SU-DHL-6 (cell line): ENCODE data around the gene ZNF213.

ENCODE experiments used
- H2AFZ ChIP-seq: fragments of 200-600 bp; sonication (generic); 2 replicates; pipeline ENCODE4 v1.6.1; 2014; ENCODE audit warnings: low read depth, mild to moderate bottlenecking, moderate library complexity, mixed read lengths, antibody characterized with exemption, low read length; ENCODE audit not compliant: severe bottlenecking
- H3F3A ChIP-seq: fragments of 200-600 bp; shearing (Covaris generic); 2 replicates; pipeline ENCODE4 v1.6.0; 2016; ENCODE audit warnings: antibody characterized with exemption, mild to moderate bottlenecking; ENCODE audit not compliant: insufficient read depth
- H3K27ac ChIP-seq: fragments of 200-600 bp; sonication (generic); 2 replicates; pipeline ENCODE4 v1.5.1; 2016; ENCODE audit warnings: low read depth, mild to moderate bottlenecking, low read length, moderate library complexity, mixed read lengths
- H3K27me3 ChIP-seq: fragments of 200-600 bp; sonication (generic), shearing (Covaris generic); 2 replicates; pipeline ENCODE4 v1.6.0; 2014; ENCODE audit warnings: mild to moderate bottlenecking, low read length
- H3K36me3 ChIP-seq: fragments of 200-600 bp; sonication (generic); 2 replicates; pipeline ENCODE4 v1.6.1; 2014; ENCODE audit warnings: mild to moderate bottlenecking, low read length, mixed read lengths
- H3K4me2 ChIP-seq: fragments of 300-600, 200-600 bp; shearing (Covaris generic), sonication (generic); 2 replicates; pipeline ENCODE4 v1.6.0; 2014; ENCODE audit warnings: low read length, low read depth, mild to moderate bottlenecking; ENCODE audit not compliant: poor library complexity, severe bottlenecking
- H3K4me3 ChIP-seq: fragments of 200-600 bp; sonication (generic); 2 replicates; pipeline ENCODE4 v1.5.1; 2014; ENCODE audit warnings: antibody characterized with exemption, low read length, mild to moderate bottlenecking, mixed read lengths; ENCODE audit not compliant: insufficient read depth, poor library complexity, severe bottlenecking
- H3K79me2 ChIP-seq: fragments of 200-600 bp; sonication (generic); 2 replicates; pipeline ENCODE4 v1.6.1; 2014; ENCODE audit warnings: mild to moderate bottlenecking, low read length, moderate library complexity; ENCODE audit not compliant: insufficient read depth
- H3K9ac ChIP-seq: fragments of 200-600 bp; sonication (generic); 2 replicates; pipeline ENCODE4 v1.7.0; 2014; ENCODE audit warnings: mild to moderate bottlenecking, low read length
- H3K9me2 ChIP-seq: fragments of 200-600 bp; sonication (generic); replicated peaks from 2 replicates; pipeline ENCODE4 v1.6.1; 2014; ENCODE audit warnings: low read length; ENCODE audit not compliant: insufficient read depth
- H3K9me3 ChIP-seq: fragments of 200-600 bp; sonication (generic); 2 replicates; pipeline ENCODE4 v1.6.1; 2014; ENCODE audit warnings: low read length, mixed read lengths; ENCODE audit not compliant: insufficient read depth
- H4K20me1 ChIP-seq: fragments of 200-600 bp; sonication (generic); 2 replicates; pipeline ENCODE4 v1.6.1; 2014; ENCODE audit warnings: low read depth, mild to moderate bottlenecking, antibody characterized with exemption, low read length, moderate library complexity, mixed read lengths
- EZH2phosphoT487 ChIP-seq: fragments of 200-600 bp; sonication (generic), shearing (Covaris generic); conservative IDR thresholded peaks from 2 replicates; pipeline ENCODE4 v1.6.1; 2018; ENCODE audit warnings: mild to moderate bottlenecking, antibody characterized with exemption, low read length, moderate library complexity, mixed read lengths
- TF ChIP-seq, protein P1 (sequence below): fragments of 200-600 bp; sonication (generic); IDR thresholded peaks from one replicate; pipeline ENCODE4 v1.5.1; 2017; ENCODE audit warnings: antibody characterized with exemption, mild to moderate bottlenecking, low read length, moderate library complexity; ENCODE audit not compliant: insufficient read depth, poor library complexity, severe bottlenecking

Gene ZNF213

DNA sequence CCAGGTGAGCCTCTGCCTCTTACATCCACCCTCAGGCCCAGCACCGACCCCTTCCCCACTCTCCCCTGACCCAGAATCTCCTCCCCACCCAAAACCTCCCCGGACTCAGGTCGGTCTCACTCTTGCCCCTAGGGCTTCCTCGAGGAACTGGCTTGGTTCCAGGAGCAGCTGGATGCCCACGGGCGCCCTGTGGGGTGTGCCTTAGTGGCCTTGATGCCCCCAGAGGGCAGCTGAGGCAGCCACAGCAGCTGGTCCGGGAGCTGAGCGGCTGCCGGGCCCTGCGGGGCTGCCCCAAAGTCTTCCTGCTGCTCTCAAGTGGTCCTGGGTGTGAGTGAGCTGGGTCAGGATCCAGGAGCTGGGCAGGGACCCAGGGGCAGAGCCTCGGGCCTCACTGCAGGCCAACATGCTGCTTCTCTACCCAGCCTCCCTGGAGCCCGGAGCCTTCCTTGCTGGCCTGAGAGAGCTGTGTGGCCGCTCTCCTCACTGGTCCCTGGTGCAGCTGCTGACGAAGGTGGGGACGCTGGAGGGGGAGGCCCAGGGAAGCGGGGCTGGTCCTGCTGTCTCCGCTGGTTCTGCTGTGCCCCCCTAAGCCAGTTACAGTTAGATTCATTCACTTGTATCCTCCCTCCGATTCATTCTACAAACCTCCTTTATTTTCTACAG is 9.6 kb downstream of the ZNF213 start:
- no peaks in the 10 kb centered on the region for H3F3A ChIP-seq
- no peaks in the 10 kb centered on the region for H4K20me1 ChIP-seq
- H3K9me3 ChIP-seq: no peaks in the 10 kb centered on the region
- no peaks in the 10 kb centered on the region for H3K27me3 ChIP-seq
- no peaks in the 10 kb centered on the region for H3K9me2 ChIP-seq
- no peak overlapping the region for H3K27ac ChIP-seq
- TF ChIP-seq, protein P1, sequence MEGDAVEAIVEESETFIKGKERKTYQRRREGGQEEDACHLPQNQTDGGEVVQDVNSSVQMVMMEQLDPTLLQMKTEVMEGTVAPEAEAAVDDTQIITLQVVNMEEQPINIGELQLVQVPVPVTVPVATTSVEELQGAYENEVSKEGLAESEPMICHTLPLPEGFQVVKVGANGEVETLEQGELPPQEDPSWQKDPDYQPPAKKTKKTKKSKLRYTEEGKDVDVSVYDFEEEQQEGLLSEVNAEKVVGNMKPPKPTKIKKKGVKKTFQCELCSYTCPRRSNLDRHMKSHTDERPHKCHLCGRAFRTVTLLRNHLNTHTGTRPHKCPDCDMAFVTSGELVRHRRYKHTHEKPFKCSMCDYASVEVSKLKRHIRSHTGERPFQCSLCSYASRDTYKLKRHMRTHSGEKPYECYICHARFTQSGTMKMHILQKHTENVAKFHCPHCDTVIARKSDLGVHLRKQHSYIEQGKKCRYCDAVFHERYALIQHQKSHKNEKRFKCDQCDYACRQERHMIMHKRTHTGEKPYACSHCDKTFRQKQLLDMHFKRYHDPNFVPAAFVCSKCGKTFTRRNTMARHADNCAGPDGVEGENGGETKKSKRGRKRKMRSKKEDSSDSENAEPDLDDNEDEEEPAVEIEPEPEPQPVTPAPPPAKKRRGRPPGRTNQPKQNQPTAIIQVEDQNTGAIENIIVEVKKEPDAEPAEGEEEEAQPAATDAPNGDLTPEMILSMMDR: no peak
- no peak for TF ChIP-seq EZH2phosphoT487
- H3K36me3 ChIP-seq: no peaks in the 10 kb centered on the region
- no peak overlapping the region for H2AFZ ChIP-seq
- H3K9ac ChIP-seq: no peak overlapping the region
- H3K79me2 ChIP-seq: no peaks in the 10 kb centered on the region
- no peak overlapping the region for H3K4me2 ChIP-seq
- no peak overlapping the region for H3K4me3 ChIP-seq

DNA sequence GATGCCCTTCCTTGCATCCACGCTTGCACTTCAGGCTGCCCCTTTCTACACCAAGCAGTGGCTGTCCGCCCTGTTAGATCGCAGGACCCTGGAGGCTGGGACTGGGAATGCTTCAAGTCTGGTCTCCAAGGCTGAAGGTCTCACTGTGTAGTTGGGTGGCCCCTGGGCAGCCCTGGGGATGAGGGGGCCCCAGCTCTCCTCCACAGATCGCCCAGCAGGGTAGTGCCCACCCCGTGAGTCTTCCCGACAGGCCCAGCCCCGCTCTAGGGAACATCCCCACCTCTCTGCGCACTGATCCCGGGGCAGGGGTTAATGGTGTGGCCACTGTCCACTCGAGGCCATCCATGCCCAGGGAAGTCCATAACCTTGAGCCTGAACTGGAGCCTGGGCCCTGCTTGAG is 10.3 kb downstream of the ZNF213 start:
- H3K9me2 ChIP-seq: no peaks in the 10 kb centered on the region
- no peak overlapping the region for H3K9ac ChIP-seq
- H3K36me3 ChIP-seq: no peaks in the 10 kb centered on the region
- H3K27me3 ChIP-seq: no peaks in the 10 kb centered on the region
- H2AFZ ChIP-seq: no peak overlapping the region
- H3K4me3 ChIP-seq: no peak overlapping the region
- no peaks in the 10 kb centered on the region for H3K9me3 ChIP-seq
- no peaks in the 10 kb centered on the region for H3K79me2 ChIP-seq
- TF ChIP-seq, protein P1: no peak
- TF ChIP-seq EZH2phosphoT487: no peak
- no peak overlapping the region for H3K4me2 ChIP-seq
- no peaks in the 10 kb centered on the region for H4K20me1 ChIP-seq
- H3F3A ChIP-seq: no peaks in the 10 kb centered on the region
- H3K27ac ChIP-seq: no peak overlapping the region

DNA sequence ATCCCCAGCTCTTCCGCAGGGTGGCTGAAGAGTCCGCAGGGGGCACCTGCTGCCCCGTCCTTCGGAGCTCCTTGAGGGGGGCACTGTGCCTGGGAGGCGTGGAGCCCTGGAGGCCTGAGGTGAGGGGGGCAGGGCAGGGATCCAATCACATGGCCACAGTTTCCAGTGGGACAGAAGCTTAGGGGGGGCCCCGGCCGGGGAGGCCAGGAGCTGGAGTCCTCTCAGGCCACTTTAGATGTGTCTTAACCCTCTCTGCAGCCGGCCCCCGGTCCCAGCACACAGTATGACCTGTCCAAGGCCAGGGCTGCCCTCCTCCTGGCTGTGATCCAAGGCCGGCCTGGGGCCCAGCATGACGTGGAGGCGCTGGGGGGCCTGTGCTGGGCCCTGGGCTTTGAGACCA is 10.8 kb downstream of the ZNF213 start:
- peaks cover 1% of the 10 kb centered on the region; the same call in 1 of the 2 replicates for H3F3A ChIP-seq
- no peaks in the 10 kb centered on the region for H3K79me2 ChIP-seq
- H3K36me3 ChIP-seq: no peaks in the 10 kb centered on the region
- no peaks in the 10 kb centered on the region for H3K27me3 ChIP-seq
- H3K4me2 ChIP-seq: no peak overlapping the region
- H3K9me3 ChIP-seq: no peaks in the 10 kb centered on the region
- no peak overlapping the region for H3K4me3 ChIP-seq
- no peak overlapping the region for H2AFZ ChIP-seq
- no peak for TF ChIP-seq EZH2phosphoT487
- TF ChIP-seq, protein P1: no peak
- no peak overlapping the region for H3K9ac ChIP-seq
- no peak overlapping the region for H3K27ac ChIP-seq
- H4K20me1 ChIP-seq: no peaks in the 10 kb centered on the region
- H3K9me2 ChIP-seq: no peaks in the 10 kb centered on the region
